ENCODE results near the gene SCNN1G. TPM values are rescaled to one million over a fixed set of nuclear protein-coding genes. Genes with fewer than 3 reads are reported as not detected.

Gene SCNN1G
- total and polyA plus RNA-seq, 2 of the 13 experiments (the other 11 are each of a cell fraction or from before 2014, with no cell fraction given): not detected

GRCh38 chr16:23182206-23182678 lies 303 bp upstream of the SCNN1G start (continued):
- TF ChIP-seq TIGD3 (CRISPR knock-in tag; IDR thresholded peaks at IDR 0.05; ENCODE audit: borderline replicate concordance) (no peak), TCF12 (IDR thresholded peaks at IDR 0.05) (no peak), TCF12 (CRISPR knock-in tag; IDR thresholded peaks at IDR 0.05) (no peak), MYC (CRISPR knock-in tag; IDR thresholded peaks at IDR 0.05; ENCODE audit: borderline replicate concordance) (peak; percentile 44), ZNF547 (CRISPR knock-in tag; IDR thresholded peaks at IDR 0.05) (no peak), ZNF569 (CRISPR knock-in tag; IDR thresholded peaks at IDR 0.05; ENCODE audit: borderline replicate concordance) (no peak), NCOA5 (CRISPR knock-in tag; IDR thresholded peaks at IDR 0.05) (no peak), ASH2L (IDR thresholded peaks at IDR 0.05; ENCODE audit: insufficient read length, low read depth, low read length) (no peak), ZNF891 (CRISPR knock-in tag; IDR thresholded peaks at IDR 0.05) (no peak), SMAD3 (CRISPR knock-in tag; IDR thresholded peaks at IDR 0.05) (0 out of 2 replicates have a peak, but pooled peaks have one; percentile 45), ZNF549 (CRISPR knock-in tag; IDR thresholded peaks at IDR 0.05) (no peak), ZNF879 (CRISPR knock-in tag; IDR thresholded peaks at IDR 0.05) (no peak), ZFP36L1 (CRISPR knock-in tag; IDR thresholded peaks at IDR 0.05) (no peak), KDM2A (CRISPR knock-in tag; IDR thresholded peaks at IDR 0.05; ENCODE audit: borderline replicate concordance, low read depth) (peak; percentile 92), KDM3A (CRISPR knock-in tag; IDR thresholded peaks at IDR 0.05; ENCODE audit: low read depth) (no peak), NPAS2 (CRISPR knock-in tag; IDR thresholded peaks at IDR 0.05; ENCODE audit: borderline replicate concordance) (no peak), IKZF5 (CRISPR knock-in tag; IDR thresholded peaks at IDR 0.05) (peak; percentile 69; the same call in 1 of the 2 replicates), THAP11 (CRISPR knock-in tag; IDR thresholded peaks at IDR 0.05) (peak; percentile 72), ZNF670 (CRISPR knock-in tag; IDR thresholded peaks at IDR 0.05; ENCODE audit: borderline replicate concordance) (no peak; the same call in 1 of the 2 replicates), CTCF (CRISPR knock-in tag; IDR thresholded peaks at IDR 0.05) (peak; percentile 95), AKAP8 (CRISPR knock-in tag; IDR thresholded peaks at IDR 0.05) (no peak), DDIT3 (CRISPR knock-in tag; IDR thresholded peaks at IDR 0.05) (no peak), EP300 (IDR thresholded peaks at IDR 0.05; ENCODE audit: low read depth in 2 of 2, low read length in 2 of 2) (no peak), EP300 (CRISPR knock-in tag; IDR thresholded peaks at IDR 0.05; ENCODE audit: borderline replicate concordance) (no peak), HMG20A (CRISPR knock-in tag; IDR thresholded peaks at IDR 0.05; ENCODE audit: borderline replicate concordance) (no peak), ELK4 (CRISPR knock-in tag; IDR thresholded peaks at IDR 0.05; ENCODE audit: borderline replicate concordance) (no peak), SP1 (IDR thresholded peaks at IDR 0.05) (no peak), SP1 (CRISPR knock-in tag; IDR thresholded peaks at IDR 0.05) (peak; percentile 1; the same call in 1 of the 2 replicates)

Measured in HepG2 (cell line).